ENCODE results near the gene RDH11. TPM values are rescaled to one million over a fixed set of nuclear protein-coding genes. Genes with fewer than 3 reads are reported as not detected.

RDH11 gene
- total RNA-seq, 1 donor from 2014 or later, result 13.9 TPM

DNA sequence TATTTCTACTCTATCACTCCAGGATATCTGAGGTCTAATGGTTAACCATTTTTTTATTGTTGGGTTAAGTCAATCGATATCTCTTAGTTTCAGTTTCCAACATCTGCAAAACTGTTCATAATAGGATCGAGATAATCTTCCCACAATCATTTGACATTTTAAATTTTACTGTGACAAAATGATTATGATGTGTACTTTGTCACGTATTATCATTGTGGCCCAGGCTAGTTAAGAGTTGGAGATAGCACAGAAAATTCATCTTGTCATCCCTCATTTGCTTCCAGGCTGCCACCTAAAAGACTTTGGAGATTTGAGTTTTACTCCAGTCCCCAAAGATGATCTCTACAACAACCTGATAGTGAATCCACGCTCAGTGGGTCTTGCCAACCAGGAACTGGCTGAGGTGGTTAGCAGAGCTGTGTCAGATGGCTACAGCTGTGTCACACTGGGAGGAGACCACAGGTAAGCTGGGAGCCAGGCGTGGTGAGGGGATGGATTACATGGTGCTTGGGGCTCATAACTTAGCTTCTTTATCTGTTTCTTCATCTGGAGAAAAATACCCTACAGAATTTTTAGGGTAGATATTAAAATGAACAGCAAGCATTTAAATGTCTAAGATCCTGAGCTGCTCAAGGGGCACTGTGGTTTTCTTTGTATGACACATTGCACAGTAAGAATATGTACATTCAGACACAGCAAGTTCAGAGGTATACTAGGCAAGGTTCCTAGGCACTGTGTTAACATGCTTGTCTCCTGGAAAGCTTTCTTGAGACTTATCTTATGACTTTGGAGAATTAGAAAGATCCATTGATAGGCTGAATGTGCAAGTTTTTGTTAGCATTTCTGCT lies 53.4 kb downstream of the RDH11 start:
- intact Hi-C loops (cut with micrococcal nuclease), result no loop called here
- TF ChIP-seq, protein P1, sequence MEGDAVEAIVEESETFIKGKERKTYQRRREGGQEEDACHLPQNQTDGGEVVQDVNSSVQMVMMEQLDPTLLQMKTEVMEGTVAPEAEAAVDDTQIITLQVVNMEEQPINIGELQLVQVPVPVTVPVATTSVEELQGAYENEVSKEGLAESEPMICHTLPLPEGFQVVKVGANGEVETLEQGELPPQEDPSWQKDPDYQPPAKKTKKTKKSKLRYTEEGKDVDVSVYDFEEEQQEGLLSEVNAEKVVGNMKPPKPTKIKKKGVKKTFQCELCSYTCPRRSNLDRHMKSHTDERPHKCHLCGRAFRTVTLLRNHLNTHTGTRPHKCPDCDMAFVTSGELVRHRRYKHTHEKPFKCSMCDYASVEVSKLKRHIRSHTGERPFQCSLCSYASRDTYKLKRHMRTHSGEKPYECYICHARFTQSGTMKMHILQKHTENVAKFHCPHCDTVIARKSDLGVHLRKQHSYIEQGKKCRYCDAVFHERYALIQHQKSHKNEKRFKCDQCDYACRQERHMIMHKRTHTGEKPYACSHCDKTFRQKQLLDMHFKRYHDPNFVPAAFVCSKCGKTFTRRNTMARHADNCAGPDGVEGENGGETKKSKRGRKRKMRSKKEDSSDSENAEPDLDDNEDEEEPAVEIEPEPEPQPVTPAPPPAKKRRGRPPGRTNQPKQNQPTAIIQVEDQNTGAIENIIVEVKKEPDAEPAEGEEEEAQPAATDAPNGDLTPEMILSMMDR (IDR thresholded peaks at IDR 0.05; ENCODE audit: borderline replicate concordance), result no peak
- peaks cover 6% of the 10 kb centered on the region for H3K4me1 ChIP-seq
- H3K27me3 ChIP-seq (ENCODE audit: low read depth), result no peaks in the 10 kb centered on the region
- no peak overlapping the region for H3K27ac ChIP-seq (replicated peaks)
- peaks cover 11% of the 10 kb centered on the region for H3K36me3 ChIP-seq
- H3K9me3 ChIP-seq (replicated peaks), result no peaks in the 10 kb centered on the region
- no peak overlapping the region for H3K4me3 ChIP-seq
- DNase-seq, result no peak

DNA sequence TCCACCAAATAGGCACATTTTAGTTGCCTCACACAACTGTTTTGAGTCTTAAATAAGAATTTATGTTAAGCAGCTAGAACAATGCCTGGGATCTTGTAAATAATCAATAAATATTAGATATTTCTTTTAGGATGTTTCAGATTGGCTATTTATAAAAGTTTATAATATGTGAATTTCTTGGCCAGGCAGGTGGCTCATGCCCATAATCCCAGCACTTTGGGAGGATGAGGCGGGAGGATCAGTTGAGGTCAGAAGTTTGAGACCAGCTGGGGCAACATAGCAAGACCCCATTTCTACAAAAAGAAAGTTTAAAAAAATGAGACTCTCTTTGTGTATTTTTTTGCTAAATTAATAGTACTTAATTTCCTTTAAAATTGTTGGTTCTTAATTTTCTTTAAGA lies 54.1 kb downstream of the RDH11 start:
- Histone ChIP-seq H3K27ac (replicated peaks) (no peak overlapping the region), H3K27me3 (ENCODE audit: low read depth) (no peaks in the 10 kb centered on the region), H3K4me3 (no peak overlapping the region), H3K9me3 (replicated peaks) (no peaks in the 10 kb centered on the region), H3K36me3 (peaks cover 6% of the 10 kb centered on the region), H3K4me1 (peaks cover 11% of the 10 kb centered on the region)
- intact Hi-C loops (cut with micrococcal nuclease), result no loop called here
- no peak for DNase-seq
- TF ChIP-seq, protein P1 (IDR thresholded peaks at IDR 0.05; ENCODE audit: borderline replicate concordance), result no peak

DNA sequence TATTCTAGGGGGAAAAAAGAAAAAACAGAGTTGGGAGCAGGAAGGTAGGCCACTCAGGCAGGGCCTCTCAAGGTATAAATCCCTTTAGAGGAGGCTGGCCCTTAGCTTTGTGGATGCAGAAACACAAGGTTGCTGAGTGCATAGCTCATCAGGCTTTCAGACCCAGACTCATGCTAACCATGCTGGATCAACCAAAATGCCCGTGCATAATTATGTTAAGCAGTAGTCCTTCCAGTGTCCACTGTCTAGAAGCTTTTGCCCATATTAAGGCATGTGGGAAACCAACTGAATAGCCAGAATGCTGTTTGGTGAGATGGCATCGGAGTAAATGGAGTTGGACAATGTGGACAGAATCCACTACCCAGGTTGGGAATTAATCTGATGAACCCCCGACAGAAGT lies 56.9 kb downstream of the RDH11 start:
- Histone ChIP-seq H3K4me1 (peaks cover 10% of the 10 kb centered on the region), H3K4me3 (no peak overlapping the region), H3K27me3 (ENCODE audit: low read depth) (no peaks in the 10 kb centered on the region), H3K36me3 (no peaks in the 10 kb centered on the region), H3K9me3 (replicated peaks) (no peaks in the 10 kb centered on the region), H3K27ac (replicated peaks) (no peak overlapping the region)
- TF ChIP-seq, protein P1 (IDR thresholded peaks at IDR 0.05; ENCODE audit: borderline replicate concordance), result no peak
- DNase-seq, result no peak
- intact Hi-C loops (cut with micrococcal nuclease), result no loop called here

DNA sequence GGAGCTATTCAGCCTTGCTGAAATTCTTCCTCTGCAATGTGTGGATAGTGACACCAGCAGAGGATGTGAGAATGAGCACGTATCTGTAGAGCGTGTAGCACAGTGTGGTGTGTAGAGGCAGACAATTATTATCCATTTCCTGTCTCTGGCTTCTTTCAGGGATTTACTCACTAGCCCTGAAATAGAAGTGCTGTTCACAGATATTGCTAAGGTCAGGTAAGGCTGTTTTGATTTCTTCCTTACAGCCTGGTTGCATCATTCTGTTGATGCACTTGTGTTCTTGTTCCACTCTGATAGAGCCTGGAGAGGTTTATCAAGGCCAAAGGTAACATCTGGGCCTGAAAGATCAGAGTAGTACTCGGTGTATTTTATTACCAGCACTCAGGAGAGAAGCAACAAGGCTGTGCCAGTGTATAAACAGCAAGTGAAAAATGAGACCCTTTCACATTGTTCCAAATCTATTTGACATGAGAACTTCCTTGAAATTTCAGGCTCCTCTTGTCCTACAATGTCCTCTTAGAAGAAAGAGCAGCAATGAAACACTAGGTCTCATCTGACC lies 59.1 kb downstream of the RDH11 start:
- H3K4me3 ChIP-seq, result no peak overlapping the region
- no peaks in the 10 kb centered on the region for H3K9me3 ChIP-seq (replicated peaks)
- H3K36me3 ChIP-seq, result no peaks in the 10 kb centered on the region
- no peaks in the 10 kb centered on the region for H3K27me3 ChIP-seq (ENCODE audit: low read depth)
- H3K4me1 ChIP-seq, result peaks cover 10% of the 10 kb centered on the region
- H3K27ac ChIP-seq (replicated peaks), result peak overlapping the region; percentile 36
- TF ChIP-seq, protein P1 (IDR thresholded peaks at IDR 0.05; ENCODE audit: borderline replicate concordance), result no peak
- intact Hi-C loops (cut with micrococcal nuclease), result no loop called here
- no peak for DNase-seq

DNA sequence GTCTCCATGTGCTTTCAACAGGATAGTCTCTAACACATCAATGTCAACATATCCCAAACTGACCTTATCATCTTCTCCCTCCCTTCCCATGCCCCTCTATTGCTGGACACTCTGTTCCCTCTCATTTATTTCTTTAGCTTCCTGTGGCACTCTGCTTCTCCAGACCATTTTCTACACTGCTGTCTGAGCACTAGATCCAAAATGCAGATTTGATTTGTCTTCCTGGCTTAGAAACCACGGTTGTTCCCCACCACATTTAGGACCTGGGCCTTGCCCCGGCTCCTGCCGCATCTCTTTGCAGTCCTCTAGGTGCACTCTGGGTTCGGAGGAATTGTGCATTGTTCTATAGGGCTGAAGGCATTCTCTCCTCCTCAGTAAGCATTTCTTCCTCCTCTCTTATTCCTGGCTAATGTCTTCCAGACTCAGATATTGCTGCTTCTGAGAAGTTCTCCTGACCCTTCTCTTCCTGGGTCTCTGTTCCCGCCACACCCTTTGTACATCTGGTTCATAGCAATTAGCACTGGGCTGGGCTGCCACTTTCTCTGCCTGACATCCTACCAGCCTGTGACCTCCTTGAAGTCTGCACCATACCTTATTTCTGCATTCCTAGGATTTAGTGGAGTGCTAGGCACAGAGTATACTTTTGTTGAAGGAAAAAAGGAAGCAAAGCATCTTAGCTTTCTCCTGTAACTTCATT lies 62.0 kb downstream of the RDH11 start:
- no peak overlapping the region for H3K27ac ChIP-seq (replicated peaks)
- intact Hi-C loops (cut with micrococcal nuclease), result no loop called here

More for the DNA sequence above, 62.0 kb downstream of the RDH11 start:
- TF ChIP-seq, protein P1 (IDR thresholded peaks at IDR 0.05; ENCODE audit: borderline replicate concordance), result no peak
- no peaks in the 10 kb centered on the region for H3K36me3 ChIP-seq
- no peak overlapping the region for H3K4me3 ChIP-seq
- no peak for DNase-seq
- no peaks in the 10 kb centered on the region for H3K27me3 ChIP-seq (ENCODE audit: low read depth)
- no peaks in the 10 kb centered on the region for H3K9me3 ChIP-seq (replicated peaks)
- peaks cover 10% of the 10 kb centered on the region for H3K4me1 ChIP-seq
